GM12892 (cell line): Measurements from ENCODE around the gene RRM1.
A peak's percentile ranks its signal among the peaks of the same experiment; 100 is the strongest.
"Not testable (repeated sequence)": the region's sequence is repeated elsewhere in the genome, so short reads cannot be mapped to it uniquely, and the experiment has no call there.

Source experiments
- DNase-seq: peaks from one replicate; pipeline ENCODE4 v3.0.0; 2011; ENCODE audit not compliant: insufficient read length
- FAIRE-seq: peaks from 2 replicates; lab custom pipeline; 2011; peaks lifted over from hg19 to GRCh38; lab: Jason Lieb, UNC
- POLR2A ChIP-seq: IDR thresholded peaks from 2 replicates; pipeline ENCODE4 v1.6.1; 2011; ENCODE audit warnings: low read depth, low read length, control low read depth
- POLR2AphosphoS5 ChIP-seq: IDR thresholded peaks from 2 replicates; pipeline ENCODE4 v1.6.1; 2011; ENCODE audit warnings: low read depth, low read length, control low read depth
- TAF1 ChIP-seq: IDR thresholded peaks from 2 replicates; pipeline ENCODE4 v1.6.1; 2011; ENCODE audit warnings: low read depth, mild to moderate bottlenecking, control low read depth, low read length, borderline replicate concordance

RRM1 gene

DNA sequence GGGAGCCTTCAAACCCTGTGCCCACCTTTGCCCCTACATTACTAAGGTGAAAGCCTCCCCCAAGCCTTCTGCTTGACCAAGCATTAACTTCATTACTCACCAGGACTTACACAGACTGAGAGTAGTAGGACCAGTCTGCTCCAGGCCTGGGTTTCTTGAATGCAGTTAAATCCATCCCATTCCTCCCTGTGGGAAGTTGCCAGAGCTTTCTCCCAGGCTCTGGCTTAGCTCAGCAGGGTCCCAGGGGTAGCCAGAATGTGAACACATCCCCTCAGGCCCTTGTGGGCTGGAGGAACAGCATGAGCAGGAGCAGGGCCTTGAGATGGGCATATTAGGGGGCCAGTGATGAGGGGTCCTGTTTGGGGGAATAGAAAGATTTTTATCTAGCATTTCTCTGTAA lies 59.9 kb downstream of the RRM1 start:
- FAIRE-seq, result no peak
- TF ChIP-seq POLR2A (no peak), POLR2AphosphoS5 (no peak), TAF1 (no peak)
- no peak for DNase-seq

DNA sequence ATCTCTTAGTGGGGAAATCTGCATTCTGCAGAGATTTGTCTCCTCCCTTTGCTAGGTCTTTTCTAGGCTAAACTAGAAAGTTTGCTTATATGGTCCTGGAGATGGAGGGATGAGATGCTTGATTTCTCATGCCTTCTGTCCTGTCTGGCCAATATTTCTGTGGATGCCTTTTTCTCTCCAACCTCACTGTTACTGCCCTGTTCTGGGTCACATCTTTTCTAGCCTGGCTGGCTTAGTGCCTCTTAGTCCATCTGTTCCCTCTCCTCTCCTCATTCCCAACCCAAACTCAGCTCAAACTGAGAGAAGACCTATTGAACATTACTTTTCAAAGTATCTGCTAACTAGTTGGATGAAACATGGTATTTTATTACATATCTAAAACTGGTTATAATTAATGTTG lies 62.0 kb downstream of the RRM1 start:
- FAIRE-seq, result no peak
- DNase-seq, result no peak
- no peak for TF ChIP-seq TAF1
- TF ChIP-seq POLR2A, result no peak
- TF ChIP-seq POLR2AphosphoS5, result no peak

DNA sequence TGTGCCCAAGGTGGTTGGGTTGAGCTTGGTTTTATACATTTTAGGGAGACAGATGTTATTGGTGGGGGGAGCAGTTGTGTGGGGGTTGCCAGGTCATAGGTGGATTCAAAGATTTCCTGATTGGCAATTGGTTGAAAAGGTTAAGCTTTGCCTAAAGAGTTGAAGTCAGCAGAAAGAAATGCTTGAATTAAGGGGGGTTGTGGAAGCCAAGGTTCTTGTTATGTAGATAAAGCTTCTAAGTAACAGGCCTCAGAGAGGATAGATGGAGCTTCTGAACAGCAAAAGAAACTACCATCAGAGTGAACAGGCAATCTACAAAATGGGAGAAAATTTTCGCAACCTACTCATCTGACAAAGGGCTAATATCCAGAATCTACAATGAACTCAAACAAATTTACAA lies 64.2 kb downstream of the RRM1 start:
- not testable (repeated sequence) for DNase-seq, FAIRE-seq

DNA sequence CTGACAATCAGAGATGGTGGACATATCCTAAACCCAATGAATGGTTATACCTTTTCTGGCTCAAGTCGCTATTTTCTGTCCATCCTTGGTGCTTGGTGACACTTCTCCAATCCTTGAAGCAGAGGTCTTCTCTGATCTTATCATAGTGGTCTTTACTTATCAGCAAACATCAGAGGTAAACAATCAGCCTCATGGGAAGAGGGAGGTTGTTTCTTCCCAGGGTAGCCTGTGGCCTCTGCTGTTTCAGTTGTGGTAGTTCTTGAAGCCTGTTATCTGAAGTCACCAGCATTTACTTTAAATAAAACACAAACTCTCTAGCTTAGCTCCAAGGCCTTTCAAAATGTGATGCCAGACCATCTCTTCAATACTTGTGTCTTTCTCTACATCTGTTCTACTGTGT lies 66.7 kb downstream of the RRM1 start:
- TF ChIP-seq POLR2AphosphoS5 (no peak), TAF1 (no peak), POLR2A (no peak)
- DNase-seq (no peak), FAIRE-seq (no peak)

DNA sequence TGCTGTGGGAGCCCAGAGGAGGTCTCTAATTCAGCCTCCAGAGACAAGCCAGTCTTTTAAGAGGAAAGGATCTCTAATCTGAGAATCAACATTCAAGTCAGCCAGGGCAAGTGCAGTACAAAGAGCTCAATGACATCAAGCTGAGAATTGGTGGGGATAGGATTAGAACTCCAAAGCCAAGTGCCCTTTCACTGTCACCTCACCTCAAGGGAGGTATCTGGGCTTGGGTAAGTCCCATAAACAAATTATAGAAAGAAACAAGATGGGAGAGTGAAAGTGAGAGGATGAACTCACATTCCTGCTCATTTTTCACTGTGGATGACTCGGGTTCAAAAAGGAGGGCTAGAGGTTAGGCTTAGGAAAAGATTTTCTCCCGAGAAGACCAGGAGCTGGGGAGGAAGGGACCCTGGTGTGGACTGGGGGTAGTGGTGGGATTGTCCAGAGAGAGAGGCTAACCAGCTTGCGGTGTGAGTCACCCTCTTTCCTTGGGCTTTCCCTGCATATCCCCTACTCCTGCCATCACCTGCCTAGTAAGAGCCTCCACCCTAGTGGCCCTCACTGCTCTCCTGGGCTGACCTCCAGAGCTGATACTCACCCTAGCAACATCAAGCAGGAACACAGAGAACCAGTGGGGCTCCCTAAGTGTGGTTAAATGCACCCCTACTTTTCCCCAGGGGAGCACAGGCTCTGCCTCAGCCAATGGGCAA lies 70.4 kb downstream of the RRM1 start:
- FAIRE-seq (peak; percentile 74), DNase-seq (no peak)
- TF ChIP-seq TAF1, result no peak
- no peak for TF ChIP-seq POLR2A
- no peak for TF ChIP-seq POLR2AphosphoS5

DNA sequence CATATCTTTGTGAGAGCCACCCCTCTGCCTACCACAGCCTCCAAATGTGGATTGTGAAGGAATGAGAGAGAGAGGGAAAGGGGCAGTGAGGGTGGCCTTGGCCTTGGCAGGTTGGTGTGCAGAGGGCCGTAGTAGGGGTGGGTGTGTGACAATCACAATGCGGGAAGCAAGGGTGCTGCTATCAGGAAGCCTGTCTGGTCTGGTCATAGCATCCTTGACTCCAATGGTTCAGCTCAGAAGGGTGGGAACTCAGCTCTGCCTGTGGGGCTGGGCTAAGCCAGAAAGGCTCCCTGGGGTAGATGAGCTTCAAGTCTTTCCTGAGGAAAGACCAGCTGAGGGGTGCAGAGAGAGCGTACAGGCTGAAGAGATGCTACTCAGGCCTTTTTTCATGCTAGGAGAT lies 72.7 kb downstream of the RRM1 start:
- DNase-seq, result no peak
- TF ChIP-seq POLR2A (no peak), POLR2AphosphoS5 (no peak), TAF1 (no peak)
- no peak for FAIRE-seq

DNA sequence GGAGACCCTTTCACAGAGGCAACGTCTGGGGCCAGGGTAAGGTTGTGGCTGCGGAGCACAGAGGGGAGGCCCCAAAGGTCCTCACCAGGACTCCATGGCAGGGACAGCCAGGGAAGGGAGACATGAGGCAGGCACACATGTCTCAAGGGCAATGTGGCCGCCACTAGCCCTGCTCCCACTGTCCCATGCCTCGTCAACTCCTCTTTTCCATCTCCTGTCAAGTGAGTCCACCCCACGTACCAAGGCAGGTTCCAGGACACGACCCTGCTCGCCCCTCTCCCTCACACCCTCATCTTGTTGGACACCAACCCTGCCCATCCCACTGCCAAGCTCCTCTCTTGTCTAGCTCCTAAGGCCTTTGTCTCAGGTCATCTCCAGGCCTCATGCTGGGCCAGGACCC lies 73.2 kb downstream of the RRM1 start:
- no peak for TF ChIP-seq POLR2A
- TF ChIP-seq POLR2AphosphoS5, result no peak
- no peak for TF ChIP-seq TAF1
- FAIRE-seq (peak; percentile 40), DNase-seq (no peak)

DNA sequence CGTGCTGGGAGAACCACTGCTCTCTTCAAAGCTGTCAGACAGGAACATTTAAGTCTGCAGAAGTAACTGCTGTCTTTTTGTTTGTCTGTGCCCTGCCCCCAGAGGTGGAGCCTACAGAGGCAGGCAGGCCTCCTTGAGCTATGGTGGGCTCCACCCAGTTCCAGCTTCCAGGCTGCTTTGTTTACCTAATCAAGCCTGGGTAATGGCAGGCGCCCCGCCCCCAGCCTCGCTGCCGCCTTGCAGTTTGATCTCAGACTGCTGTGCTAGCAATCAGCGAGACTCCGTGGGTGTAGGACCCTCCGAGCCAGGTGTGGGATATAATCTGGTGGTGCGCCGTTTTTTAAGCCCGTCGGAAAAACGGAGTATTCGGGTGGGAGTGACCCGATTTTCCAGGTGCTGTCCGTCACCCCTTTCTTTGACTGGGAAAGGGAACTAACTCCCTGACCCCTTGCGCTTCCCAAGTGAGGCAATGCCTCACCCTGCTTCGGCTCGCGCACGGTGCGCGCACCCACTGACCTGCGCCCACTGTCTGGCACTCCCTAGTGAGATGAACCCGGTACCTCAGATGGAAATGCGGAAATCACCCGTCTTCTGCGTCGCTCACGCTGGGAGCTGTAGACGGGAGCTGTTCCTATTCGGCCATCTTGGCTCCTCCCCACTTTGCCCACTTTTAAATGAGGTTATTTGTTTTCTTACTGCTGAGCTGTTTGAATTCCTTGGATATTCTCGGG lies 81.2 kb downstream of the RRM1 start:
- not testable (repeated sequence) for FAIRE-seq

DNA sequence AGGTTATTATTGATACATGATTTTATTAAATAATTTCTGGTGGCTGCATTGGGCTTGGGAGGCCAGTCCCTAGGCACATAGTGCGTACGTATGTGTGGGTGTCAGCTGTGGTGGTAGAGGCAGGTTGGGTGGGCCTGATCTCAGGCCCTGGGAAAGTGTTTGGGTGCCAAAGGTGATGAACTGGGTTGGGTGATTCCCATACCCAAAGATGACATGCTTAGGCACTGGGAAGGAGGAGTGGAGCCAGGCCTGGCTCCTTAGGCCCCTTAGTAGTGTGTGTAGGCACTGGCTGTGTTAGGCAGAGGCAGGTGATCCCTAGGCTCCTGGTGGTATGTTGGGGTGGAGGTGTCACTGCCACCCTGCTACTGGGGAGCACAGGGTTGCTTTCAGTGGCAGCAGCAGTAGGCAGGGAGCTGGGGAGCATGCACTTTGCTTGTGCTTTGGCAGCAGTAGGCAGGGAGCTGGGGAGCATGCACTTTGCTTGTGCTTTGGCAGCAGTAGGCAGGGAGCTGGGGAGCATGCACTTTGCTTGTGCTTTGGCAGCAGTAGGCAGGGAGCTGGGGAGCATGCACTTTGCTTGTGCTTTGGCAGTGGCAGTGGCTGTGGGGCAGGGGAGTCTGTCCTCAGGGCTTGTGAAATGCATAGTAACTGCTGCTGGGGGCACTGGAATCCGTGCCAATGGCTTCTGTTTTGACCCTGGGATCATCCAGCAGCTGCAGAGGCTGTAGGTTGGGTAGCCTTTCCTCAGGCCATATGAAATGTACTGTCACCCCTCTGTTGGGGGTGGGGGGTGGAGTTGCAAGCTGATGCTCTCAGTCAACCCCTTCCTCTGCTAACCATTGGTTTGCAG lies 84.4 kb downstream of the RRM1 start:
- FAIRE-seq (no peak), DNase-seq (no peak)
- no peak for TF ChIP-seq TAF1
- TF ChIP-seq POLR2AphosphoS5, result no peak
- no peak for TF ChIP-seq POLR2A

More for the DNA sequence above, 81.2 kb downstream of the RRM1 start:
- DNase-seq, result not testable (repeated sequence)

DNA sequence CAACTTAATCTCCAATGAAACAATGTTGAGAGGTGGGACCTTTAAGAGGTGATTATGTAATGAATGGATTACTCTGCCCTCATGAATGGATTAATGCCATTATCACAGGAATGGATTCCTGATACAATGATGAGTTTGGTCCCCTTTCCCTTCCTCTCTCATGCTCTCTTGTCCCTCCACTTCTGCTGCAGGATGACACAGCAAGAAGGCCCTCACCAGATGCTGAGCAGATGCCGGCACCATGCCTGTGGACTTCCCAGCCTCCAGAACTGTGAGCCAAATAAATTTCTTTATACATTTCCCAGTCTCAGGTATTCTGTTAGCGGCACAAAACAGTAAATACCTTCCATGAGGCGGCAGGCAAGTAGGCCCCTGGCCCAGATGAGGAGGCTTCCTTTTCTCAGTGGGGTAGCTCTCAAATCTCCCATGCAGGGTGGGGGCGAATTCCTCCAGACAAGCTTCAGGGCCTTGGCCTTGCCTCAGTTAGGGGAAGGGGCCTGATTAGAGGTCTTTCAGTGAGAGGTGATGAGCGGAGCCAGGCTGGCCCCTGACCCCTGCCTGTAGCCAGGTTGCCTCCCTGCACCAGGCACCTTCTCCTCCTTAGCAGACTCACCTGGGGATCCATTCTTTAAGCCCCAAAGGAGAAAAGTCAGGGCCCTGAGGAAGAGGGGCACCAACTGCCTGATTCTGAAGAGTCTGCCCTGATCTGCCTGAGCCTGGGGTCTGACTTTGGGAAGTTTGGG lies 86.0 kb downstream of the RRM1 start:
- DNase-seq (no peak), FAIRE-seq (no peak)
- no peak for TF ChIP-seq POLR2AphosphoS5
- no peak for TF ChIP-seq POLR2A
- no peak for TF ChIP-seq TAF1
